Measurements from ENCODE around the gene ASCL3.

DNA sequence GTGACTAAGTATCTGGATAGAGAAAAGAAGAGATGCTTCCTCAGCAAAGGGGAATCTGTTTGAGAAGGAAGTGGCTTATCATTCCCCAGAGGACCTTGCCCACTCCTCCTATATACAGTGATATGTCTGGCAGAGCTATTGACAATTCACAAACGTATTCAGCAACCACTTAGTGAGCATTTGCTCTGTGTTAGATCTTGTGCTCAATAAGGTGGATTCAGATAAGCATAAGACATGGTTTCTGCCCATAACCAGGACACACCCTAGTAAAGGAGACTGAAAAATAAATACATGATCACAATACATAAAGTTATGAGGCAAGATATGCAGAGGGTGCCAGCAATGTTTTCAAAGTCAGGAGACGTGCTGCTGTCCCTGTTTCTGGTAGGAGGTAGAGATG lies 20.0 kb upstream of the ASCL3 start:
- TF ChIP-seq POLR2A (IDR thresholded peaks at IDR 0.05; ENCODE audit: low read depth, low read length) (no peak), TAF1 (IDR thresholded peaks at IDR 0.05; ENCODE audit: low read depth, low read length) (no peak)

Measured in GM12891 (cell line).